Ectodermal cell (in vitro differentiated cells): Measurements from ENCODE around the gene TOMM20L. TPM values are rescaled to one million over a fixed set of nuclear protein-coding genes. Genes with fewer than 3 reads are reported as not detected.
"Not testable (repeated sequence)": the region's sequence is repeated elsewhere in the genome, so short reads cannot be mapped to it uniquely, and the experiment has no call there.

Source experiments
- H3K27ac ChIP-seq: 2 replicates; pipeline ENCODE4 v1.7.0; 2013; ENCODE audit warnings: mild to moderate bottlenecking, low read depth, low read length; ENCODE audit not compliant: insufficient read depth, poor library complexity, severe bottlenecking
- H3K27me3 ChIP-seq: 2 replicates; pipeline ENCODE4 v1.7.0; 2013; ENCODE audit warnings: mild to moderate bottlenecking, low read length; ENCODE audit not compliant: insufficient read depth, control insufficient read depth, poor library complexity, severe bottlenecking
- H3K36me3 ChIP-seq: one replicate; pipeline ENCODE4 v1.7.0; 2013; ENCODE audit warnings: low read length; ENCODE audit not compliant: control insufficient read depth, insufficient read depth
- H3K4me1 ChIP-seq: one replicate; pipeline ENCODE4 v1.7.0; 2013; ENCODE audit warnings: low read length; ENCODE audit not compliant: control insufficient read depth, insufficient read depth
- H3K4me3 ChIP-seq: 2 replicates; pipeline ENCODE4 v1.7.0; 2013; ENCODE audit warnings: low read depth, low read length, control low read depth; ENCODE audit not compliant: insufficient read depth
- H3K9me3 ChIP-seq: 2 replicates; pipeline ENCODE4 v1.7.0; 2013; ENCODE audit warnings: mild to moderate bottlenecking, low read length, moderate library complexity; ENCODE audit not compliant: control insufficient read depth
- WGBS, 2 experiments: methylation state at CpG; one replicate each; pipeline ENCODE4 v1.1.7; 2013; ENCODE audit warnings: missing lambda C conversion rate in 2 of 2; 5-methylcytosine and 5-hydroxymethylcytosine counted together
- polyA plus RNA-seq, 4 experiments: library from polyadenylated mRNA; stranded (reverse); fragments of 50-300 nt; gene quantifications; one replicate each; pipeline ENCODE4 v1.2.3, GENCODE V29; 2013

The TOMM20L gene
- polyA plus RNA-seq (2013, experiment 1 of 4): not detected
- polyA plus RNA-seq (2013, experiment 2 of 4): not detected
- polyA plus RNA-seq (2013, experiment 3 of 4): not detected
- not detected for polyA plus RNA-seq (2013, experiment 4 of 4)

DNA sequence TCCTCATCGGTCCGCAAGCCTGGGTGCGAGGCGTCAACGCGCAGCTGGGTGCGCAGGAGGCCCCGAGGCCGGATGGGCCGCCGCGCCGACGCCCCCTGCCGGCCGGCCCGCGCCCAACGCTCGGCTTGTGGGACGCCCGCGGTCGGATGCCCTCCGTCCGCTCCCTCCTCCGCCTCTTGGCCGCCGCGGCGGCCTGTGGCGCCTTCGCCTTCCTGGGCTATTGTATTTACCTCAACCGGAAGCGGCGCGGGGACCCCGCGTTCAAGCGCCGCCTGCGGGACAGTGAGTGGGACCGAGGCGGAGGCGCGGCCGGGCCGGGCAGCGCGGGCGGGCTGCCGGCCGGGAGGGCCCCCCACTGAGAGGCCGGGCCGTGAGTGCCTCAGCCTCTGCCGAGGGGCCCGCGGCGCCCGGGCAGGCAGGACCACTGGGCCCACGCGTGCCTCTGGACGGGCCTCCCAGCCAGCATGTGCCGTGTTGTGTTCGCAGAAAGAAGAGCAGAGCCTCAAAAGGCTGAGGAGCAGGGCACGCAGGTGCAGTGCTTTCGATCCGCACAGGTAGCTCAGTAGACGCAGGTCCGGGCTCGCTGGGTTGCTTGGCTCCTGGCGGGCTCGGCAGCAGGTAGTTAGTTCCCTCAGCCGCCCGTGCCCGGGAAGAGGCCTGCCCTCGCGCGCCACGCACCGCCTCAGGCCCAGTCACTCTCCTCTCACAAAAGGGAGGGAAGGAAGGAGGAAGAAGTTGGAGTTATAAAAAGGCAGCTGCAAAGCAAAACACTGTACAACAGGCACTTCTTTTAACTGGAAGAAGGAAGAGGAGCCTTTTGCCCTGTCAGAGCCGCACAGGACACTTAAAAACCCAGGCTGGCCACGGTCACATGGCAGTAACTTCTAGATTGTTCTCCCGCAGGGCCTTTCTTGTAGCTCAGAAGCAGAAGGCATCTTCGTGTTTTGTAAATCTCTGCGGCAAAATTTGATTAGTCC lies at the start of gene TOMM20L:
Gene TOMM20L (plus strand): TSS at position 119 of the 977 bp plus-strand sequence. CDS start 28 bp downstream, at position 147.
- Histone ChIP-seq H3K4me3 (peak within 1 kb of the TSS; percentile 56), H3K27me3 (peaks cover 28% of the 10 kb centered on the region), H3K9me3 (no peaks in the 10 kb centered on the region), H3K36me3 (no peaks in the 10 kb centered on the region), H3K27ac (no peak within 1 kb of the TSS), H3K4me1 (no peaks in the 10 kb centered on the region)
- WGBS, 2 experiments: 7 to 9% methylated on average over 86 of the region's 86 CpGs

DNA sequence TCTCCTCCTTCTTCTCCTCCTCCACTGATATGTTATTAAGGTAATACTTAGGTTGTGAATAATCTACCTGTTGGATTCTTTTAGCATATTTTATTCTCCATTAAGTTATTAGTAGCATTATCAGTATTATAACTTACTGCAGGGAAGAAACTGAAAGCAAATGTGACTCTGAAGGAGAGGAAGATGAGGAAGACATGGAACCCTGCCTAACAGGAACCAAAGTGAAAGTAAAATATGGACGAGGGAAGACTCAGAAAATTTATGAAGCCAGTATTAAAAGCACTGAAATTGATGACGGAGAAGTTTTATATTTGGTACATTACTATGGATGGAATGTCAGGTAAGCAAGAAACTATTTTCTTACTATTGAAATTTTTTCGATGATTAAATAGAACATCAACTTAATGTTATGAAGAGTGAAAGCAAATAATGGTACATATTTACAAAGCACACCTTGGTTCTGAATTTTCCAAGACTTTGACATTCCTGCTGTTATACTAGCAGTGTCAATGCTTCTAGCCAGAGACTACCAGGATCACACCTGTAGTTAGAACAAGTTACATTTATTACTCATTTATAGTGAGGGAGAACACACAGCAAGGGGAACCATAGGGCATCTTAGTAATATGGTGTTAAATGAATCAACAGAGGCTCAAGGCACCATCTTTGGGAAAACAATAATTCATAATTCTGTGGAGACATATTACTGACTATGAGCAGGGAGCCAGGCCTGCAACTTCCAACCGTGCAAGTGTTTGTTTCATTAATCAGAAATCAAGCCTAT lies 42.0 kb upstream of the TOMM20L start:
- Histone ChIP-seq H3K27ac (no peak overlapping the region), H3K9me3 (no peaks in the 10 kb centered on the region), H3K36me3 (peaks cover 28% of the 10 kb centered on the region), H3K27me3 (no peaks in the 10 kb centered on the region), H3K4me3 (no peak overlapping the region), H3K4me1 (no peaks in the 10 kb centered on the region)
- WGBS, 2 experiments: 95 to 98% methylated on average over 3 to 4 of the region's 4 CpGs

DNA sequence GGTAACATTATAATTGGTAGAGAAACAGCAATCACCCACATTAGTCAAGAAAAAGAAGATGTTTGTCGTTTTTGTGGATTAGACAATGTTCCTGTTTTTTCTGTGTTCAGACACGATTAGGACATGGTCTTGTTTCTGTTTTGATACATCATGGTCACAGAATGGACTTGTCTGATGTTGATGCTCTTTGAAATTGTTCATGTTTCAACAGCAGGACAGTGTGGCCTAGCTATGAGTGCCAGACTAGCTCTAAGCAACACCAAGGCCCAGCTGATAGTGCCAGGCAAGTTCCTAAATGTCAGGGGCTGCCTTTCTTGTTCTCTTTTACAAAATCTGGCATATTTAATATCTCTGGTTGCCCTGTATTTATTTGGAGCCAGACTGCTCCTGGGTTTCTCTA lies 40.9 kb upstream of the TOMM20L start:
- WGBS, 2 experiments: 96 to 97% methylated on average over 2 of the region's 2 CpGs
- Histone ChIP-seq H3K27me3 (no peaks in the 10 kb centered on the region), H3K27ac (no peak overlapping the region), H3K4me3 (no peak overlapping the region), H3K9me3 (no peaks in the 10 kb centered on the region), H3K4me1 (no peaks in the 10 kb centered on the region), H3K36me3 (peaks cover 36% of the 10 kb centered on the region)

DNA sequence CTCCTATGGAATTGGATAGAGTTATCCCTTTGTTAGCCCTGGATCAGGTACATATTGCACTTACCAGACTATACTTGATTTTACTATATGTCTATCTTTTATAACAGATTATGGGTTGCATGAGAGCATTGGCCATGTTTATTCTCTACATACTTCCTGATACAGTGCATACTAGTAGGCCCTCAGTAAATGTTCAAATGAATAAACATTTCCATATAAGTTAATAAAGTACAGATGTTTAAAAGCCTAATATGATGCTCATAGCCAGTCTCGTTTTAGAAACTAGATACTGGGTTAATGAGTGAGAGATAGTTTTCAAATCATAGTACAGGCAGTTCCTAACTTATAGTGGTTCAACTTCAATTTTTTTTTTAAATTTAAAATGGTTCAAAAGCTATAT lies 39.5 kb upstream of the TOMM20L start:
- Histone ChIP-seq H3K4me3 (no peak overlapping the region), H3K36me3 (peaks cover 35% of the 10 kb centered on the region), H3K9me3 (no peaks in the 10 kb centered on the region), H3K27ac (no peak overlapping the region), H3K27me3 (no peaks in the 10 kb centered on the region), H3K4me1 (no peaks in the 10 kb centered on the region)
- WGBS, 2 experiments: 83 to 100% methylated on average over 1 of the region's 1 CpG

DNA sequence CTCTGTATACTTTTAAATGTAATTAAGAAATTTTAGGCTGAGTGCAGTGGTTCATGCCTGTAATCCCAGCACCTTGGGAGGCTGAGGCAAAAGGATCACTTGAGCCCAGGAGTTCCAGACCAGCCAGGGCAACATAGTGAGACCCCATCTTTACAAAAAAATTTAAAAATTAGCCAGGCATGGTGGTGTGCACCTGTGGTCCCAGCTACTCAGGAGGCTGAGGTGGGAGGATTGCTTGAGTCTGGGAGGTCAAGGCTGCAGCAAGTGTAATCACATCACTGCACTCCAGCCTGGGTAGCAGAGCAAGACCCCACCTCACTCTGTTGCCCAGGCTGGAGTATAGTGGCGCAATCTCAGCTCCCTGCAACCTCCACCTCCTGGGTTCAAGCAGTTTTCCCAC lies 33.5 kb upstream of the TOMM20L start:
- not testable (repeated sequence) for H3K4me3 ChIP-seq, H3K4me1 ChIP-seq, H3K9me3 ChIP-seq, H3K27me3 ChIP-seq, H3K27ac ChIP-seq
- H3K36me3 ChIP-seq: peaks cover 31% of the 10 kb centered on the region
- 93 to 100% methylated on average over 1 of the region's 1 CpG for WGBS, 2 experiments

DNA sequence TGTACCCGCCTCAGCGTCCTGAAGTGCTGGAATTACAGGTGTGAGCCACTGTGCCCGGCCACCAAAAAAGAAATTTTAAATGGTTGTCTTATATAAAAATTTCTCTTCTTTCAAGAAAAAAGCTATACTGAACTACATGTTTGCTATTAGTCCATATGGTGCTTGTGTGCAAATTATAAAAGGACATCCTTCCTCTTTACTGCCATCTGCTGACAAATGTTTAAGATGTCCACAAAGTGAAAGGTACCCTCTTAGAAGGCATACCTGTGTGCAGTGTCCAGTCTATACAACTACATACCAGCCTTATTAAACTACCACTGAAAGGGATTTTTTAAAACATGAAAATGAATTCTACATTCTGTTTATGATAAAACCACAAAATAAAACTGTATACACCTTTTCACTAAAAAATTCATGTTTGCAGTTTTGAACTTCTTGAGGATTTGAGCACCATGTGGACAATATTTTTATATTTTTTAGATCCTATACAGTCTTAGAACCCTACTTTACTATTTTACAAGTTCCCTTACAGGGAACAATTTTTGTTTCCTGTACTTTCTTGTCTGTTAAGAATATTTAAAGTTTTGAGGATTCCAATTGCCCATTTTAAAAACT lies 32.8 kb upstream of the TOMM20L start:
- WGBS, 2 experiments: 79 to 100% methylated on average over 2 to 3 of the region's 3 CpGs
- H3K4me3 ChIP-seq: no peak overlapping the region
- no peak overlapping the region for H3K27ac ChIP-seq
- peaks cover 31% of the 10 kb centered on the region for H3K36me3 ChIP-seq
- no peaks in the 10 kb centered on the region for H3K4me1 ChIP-seq
- H3K9me3 ChIP-seq: no peaks in the 10 kb centered on the region
- H3K27me3 ChIP-seq: no peaks in the 10 kb centered on the region

DNA sequence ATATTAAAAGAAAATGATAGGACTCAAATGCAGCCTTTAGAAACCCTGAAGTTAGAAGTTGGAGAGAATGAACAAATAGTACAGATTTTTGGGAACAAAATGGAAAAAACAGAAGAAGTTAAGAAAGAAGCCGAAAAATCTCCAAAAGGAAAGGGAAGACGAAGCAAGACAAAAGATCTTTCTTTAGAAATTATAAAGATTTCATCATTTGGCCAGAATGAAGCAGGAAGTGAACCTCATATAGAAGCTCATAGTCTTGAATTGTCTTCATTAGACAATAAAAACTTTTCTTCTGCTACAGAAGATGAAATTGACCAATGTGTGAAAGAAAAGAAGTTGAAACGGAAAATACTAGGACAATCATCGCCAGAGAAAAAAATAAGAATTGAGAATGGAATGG lies 31.4 kb upstream of the TOMM20L start:
- Histone ChIP-seq H3K27me3 (no peaks in the 10 kb centered on the region), H3K4me1 (no peaks in the 10 kb centered on the region), H3K36me3 (peaks cover 27% of the 10 kb centered on the region), H3K4me3 (no peak overlapping the region), H3K9me3 (no peaks in the 10 kb centered on the region), H3K27ac (no peak overlapping the region)
- WGBS, 2 experiments: 94 to 100% methylated on average over 4 of the region's 4 CpGs

DNA sequence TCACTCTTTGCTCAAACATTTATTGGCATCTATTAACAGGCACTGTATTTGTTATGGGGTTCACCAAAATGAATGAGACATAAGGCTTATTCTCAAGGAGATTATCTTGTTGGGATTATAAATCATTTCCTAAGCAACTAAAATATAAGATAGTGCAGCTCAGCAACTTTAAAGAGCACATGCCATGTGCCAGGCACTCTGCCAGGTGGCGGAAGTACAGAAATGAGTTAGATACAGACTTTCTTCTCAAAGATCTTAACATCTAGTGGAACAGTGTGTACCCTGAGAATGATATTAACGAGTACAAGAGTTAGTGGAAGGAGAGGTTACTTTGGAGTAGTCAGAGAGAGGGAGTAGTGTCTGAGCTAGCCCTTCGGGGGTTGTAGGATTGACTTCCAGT lies 28.4 kb upstream of the TOMM20L start:
- no peak overlapping the region for H3K27ac ChIP-seq
- H3K27me3 ChIP-seq: no peaks in the 10 kb centered on the region
- H3K4me1 ChIP-seq: no peaks in the 10 kb centered on the region
- peaks cover 17% of the 10 kb centered on the region for H3K36me3 ChIP-seq
- no peak overlapping the region for H3K4me3 ChIP-seq
- WGBS, 2 experiments: 87 to 98% methylated on average over 3 of the region's 3 CpGs
- H3K9me3 ChIP-seq: no peaks in the 10 kb centered on the region

DNA sequence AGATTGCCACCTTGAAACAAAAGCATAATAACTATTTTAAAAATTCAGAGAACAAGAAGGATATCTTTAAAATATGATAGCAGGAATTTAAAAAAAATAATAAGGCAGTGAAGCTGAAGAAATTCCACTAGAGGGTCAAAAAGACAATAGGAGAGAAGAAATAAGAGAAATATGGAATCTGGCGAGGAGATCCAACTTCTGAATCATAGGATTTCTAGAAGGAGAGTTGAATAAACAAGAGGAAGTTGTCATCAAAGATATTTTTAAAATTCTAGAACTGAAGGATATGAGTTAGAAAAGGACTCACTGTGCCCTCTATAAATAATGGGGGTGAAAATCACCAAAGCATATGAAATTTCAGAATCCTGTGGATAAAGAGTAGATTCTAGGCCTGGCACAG lies 26.8 kb upstream of the TOMM20L start:
- no peaks in the 10 kb centered on the region for H3K9me3 ChIP-seq
- WGBS, 2 experiments: 96 to 97% methylated on average over 1 of the region's 1 CpG
- H3K36me3 ChIP-seq: peaks cover 14% of the 10 kb centered on the region
- no peak overlapping the region for H3K4me3 ChIP-seq
- no peak overlapping the region for H3K27ac ChIP-seq
- no peaks in the 10 kb centered on the region for H3K4me1 ChIP-seq
- no peaks in the 10 kb centered on the region for H3K27me3 ChIP-seq

DNA sequence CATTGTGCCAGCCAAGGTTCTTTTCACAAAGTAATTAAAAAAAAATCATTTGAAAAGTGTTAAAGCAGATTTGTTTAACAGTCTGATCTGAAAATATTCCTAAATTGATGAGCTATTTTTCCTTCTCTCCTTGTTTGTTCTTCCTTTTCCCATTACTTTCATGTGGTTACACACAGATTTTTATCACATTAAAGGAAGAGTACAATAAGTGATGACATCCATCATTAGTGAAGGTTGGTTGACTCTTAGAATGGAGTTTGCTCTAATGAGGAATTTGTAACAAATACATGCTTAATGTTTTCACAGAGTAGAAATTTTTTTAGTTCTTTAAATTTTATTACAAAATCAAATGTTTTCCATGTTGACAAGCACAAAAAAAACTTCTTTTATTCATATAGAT lies 18.9 kb upstream of the TOMM20L start:
- H3K9me3 ChIP-seq: no peaks in the 10 kb centered on the region
- no peak overlapping the region for H3K27ac ChIP-seq
- H3K27me3 ChIP-seq: no peaks in the 10 kb centered on the region
- no peak overlapping the region for H3K4me3 ChIP-seq
- H3K36me3 ChIP-seq: no peaks in the 10 kb centered on the region
- H3K4me1 ChIP-seq: no peaks in the 10 kb centered on the region
